OCI-LY1 (cell line): ENCODE results near the gene PTPRT.

Experiments used
- H2AFZ ChIP-seq: fragments of 200-600 bp; sonication (generic), shearing (Covaris generic); 2 replicates; pipeline ENCODE4 v1.6.0; 2014; ENCODE audit warnings: antibody characterized with exemption, mild to moderate bottlenecking, low read length
- H3F3A ChIP-seq: fragments of 200-600 bp; sonication (generic), shearing (Covaris generic); 2 replicates; pipeline ENCODE4 v1.6.0; 2014; ENCODE audit warnings: mild to moderate bottlenecking, antibody characterized with exemption, low read length, moderate library complexity; ENCODE audit not compliant: insufficient read depth
- H3K27ac ChIP-seq: fragments of 200-600 bp; sonication (generic); 2 replicates; pipeline ENCODE4 v1.5.1; 2014; ENCODE audit warnings: low read length, mixed run types, mild to moderate bottlenecking, low read depth; ENCODE audit not compliant: poor library complexity, severe bottlenecking
- H3K27me3 ChIP-seq: fragments of 200-600 bp; sonication (generic); 2 replicates; pipeline ENCODE4 v1.6.0; 2014; ENCODE audit warnings: antibody characterized with exemption, mild to moderate bottlenecking, low read length, moderate library complexity; ENCODE audit not compliant: insufficient read depth
- H3K36me3 ChIP-seq: fragments of 200-600 bp; sonication (generic); 2 replicates; pipeline ENCODE4 v1.6.1; 2014; ENCODE audit warnings: mild to moderate bottlenecking, antibody characterized with exemption, low read length, moderate library complexity, mixed read lengths; ENCODE audit not compliant: insufficient read depth
- H3K4me1 ChIP-seq: fragments of 200-600 bp; sonication (generic); 2 replicates; pipeline ENCODE4 v1.5.1; 2014; ENCODE audit warnings: mild to moderate bottlenecking, low read length, moderate library complexity; ENCODE audit not compliant: insufficient read depth, severe bottlenecking
- H3K4me2 ChIP-seq: fragments of 200-600 bp; sonication (generic), shearing (Covaris generic); 2 replicates; pipeline ENCODE4 v1.6.1; 2014; ENCODE audit warnings: low read length
- H3K4me3 ChIP-seq: fragments of 200-600 bp; sonication (generic); 2 replicates; pipeline ENCODE4 v1.5.1; 2014; ENCODE audit warnings: low read length, low read depth, mild to moderate bottlenecking, mixed read lengths; ENCODE audit not compliant: poor library complexity, severe bottlenecking
- H3K79me2 ChIP-seq: fragments of 200-600 bp; shearing (Covaris generic); 2 replicates; pipeline ENCODE4 v1.6.1; 2016; ENCODE audit warnings: mixed run types, low read length, mixed read lengths; ENCODE audit not compliant: insufficient read depth
- H3K9ac ChIP-seq: fragments of 200-600 bp; sonication (generic), shearing (Covaris generic); 2 replicates; pipeline ENCODE4 v1.6.1; 2014; ENCODE audit warnings: mild to moderate bottlenecking, low read length, mixed read lengths
- H3K9me2 ChIP-seq: fragments of 200-600 bp; sonication (generic), shearing (Covaris generic); 2 replicates; pipeline ENCODE4 v1.6.1; 2014; ENCODE audit warnings: low read depth, mild to moderate bottlenecking, low read length, mixed read lengths
- H3K9me3 ChIP-seq: fragments of 200-600 bp; shearing (Covaris generic); 2 replicates; pipeline ENCODE4 v1.6.1; 2014; ENCODE audit warnings: low read length, mixed read lengths
- H4K20me1 ChIP-seq: fragments of 200-600 bp; sonication (generic), shearing (Covaris generic); 2 replicates; pipeline ENCODE4 v1.6.0; 2016; ENCODE audit warnings: mild to moderate bottlenecking, low read length; ENCODE audit not compliant: insufficient read depth
- EZH2 ChIP-seq: fragments of 200-600 bp; sonication (generic), shearing (Covaris generic); IDR thresholded peaks from 2 replicates; pipeline ENCODE4 v1.8.0; 2017; ENCODE audit warnings: borderline replicate concordance, mixed run types, mild to moderate bottlenecking, antibody characterized with exemption, low read length, moderate library complexity, mixed read lengths
- TF ChIP-seq, protein P1 (sequence below): fragments of 200-600 bp; sonication (generic), shearing (Covaris generic); IDR thresholded peaks from 2 replicates; pipeline ENCODE4 v1.5.1; 2017; ENCODE audit warnings: mild to moderate bottlenecking, antibody characterized with exemption, low read length, moderate library complexity, mixed read lengths

The PTPRT gene

DNA sequence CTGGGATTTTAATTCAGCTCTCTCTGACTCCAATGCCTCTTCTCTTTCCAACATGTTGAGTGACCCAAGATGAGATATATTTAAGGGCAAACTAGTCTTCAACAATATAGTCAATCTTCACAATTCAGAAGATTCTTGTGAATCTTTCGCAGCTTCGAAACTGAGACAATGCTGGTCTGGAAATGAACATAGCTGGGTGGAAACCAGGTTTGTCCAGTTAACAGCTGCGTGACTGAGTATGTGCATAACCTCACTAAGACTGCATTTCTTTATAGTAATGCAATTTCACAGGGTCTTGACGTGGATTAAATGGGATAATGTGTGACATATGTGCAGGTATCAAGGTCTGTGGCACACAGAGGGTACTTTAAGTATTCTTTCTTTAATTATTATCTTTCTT, 18.9 kb downstream of the PTPRT start:
- H3K4me3 ChIP-seq: no peak overlapping the region
- no peak for TF ChIP-seq EZH2
- TF ChIP-seq, protein P1, sequence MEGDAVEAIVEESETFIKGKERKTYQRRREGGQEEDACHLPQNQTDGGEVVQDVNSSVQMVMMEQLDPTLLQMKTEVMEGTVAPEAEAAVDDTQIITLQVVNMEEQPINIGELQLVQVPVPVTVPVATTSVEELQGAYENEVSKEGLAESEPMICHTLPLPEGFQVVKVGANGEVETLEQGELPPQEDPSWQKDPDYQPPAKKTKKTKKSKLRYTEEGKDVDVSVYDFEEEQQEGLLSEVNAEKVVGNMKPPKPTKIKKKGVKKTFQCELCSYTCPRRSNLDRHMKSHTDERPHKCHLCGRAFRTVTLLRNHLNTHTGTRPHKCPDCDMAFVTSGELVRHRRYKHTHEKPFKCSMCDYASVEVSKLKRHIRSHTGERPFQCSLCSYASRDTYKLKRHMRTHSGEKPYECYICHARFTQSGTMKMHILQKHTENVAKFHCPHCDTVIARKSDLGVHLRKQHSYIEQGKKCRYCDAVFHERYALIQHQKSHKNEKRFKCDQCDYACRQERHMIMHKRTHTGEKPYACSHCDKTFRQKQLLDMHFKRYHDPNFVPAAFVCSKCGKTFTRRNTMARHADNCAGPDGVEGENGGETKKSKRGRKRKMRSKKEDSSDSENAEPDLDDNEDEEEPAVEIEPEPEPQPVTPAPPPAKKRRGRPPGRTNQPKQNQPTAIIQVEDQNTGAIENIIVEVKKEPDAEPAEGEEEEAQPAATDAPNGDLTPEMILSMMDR: no peak
- H3K27ac ChIP-seq: no peak overlapping the region
- H2AFZ ChIP-seq: no peak overlapping the region
- no peaks in the 10 kb centered on the region for H3K27me3 ChIP-seq
- no peaks in the 10 kb centered on the region for H4K20me1 ChIP-seq
- H3K4me1 ChIP-seq: no peaks in the 10 kb centered on the region
- no peaks in the 10 kb centered on the region for H3K79me2 ChIP-seq
- H3K36me3 ChIP-seq: no peaks in the 10 kb centered on the region
- no peak overlapping the region for H3K9ac ChIP-seq
- H3K4me2 ChIP-seq: no peak overlapping the region
- H3K9me3 ChIP-seq: no peaks in the 10 kb centered on the region
- no peaks in the 10 kb centered on the region for H3F3A ChIP-seq
- no peaks in the 10 kb centered on the region for H3K9me2 ChIP-seq

DNA sequence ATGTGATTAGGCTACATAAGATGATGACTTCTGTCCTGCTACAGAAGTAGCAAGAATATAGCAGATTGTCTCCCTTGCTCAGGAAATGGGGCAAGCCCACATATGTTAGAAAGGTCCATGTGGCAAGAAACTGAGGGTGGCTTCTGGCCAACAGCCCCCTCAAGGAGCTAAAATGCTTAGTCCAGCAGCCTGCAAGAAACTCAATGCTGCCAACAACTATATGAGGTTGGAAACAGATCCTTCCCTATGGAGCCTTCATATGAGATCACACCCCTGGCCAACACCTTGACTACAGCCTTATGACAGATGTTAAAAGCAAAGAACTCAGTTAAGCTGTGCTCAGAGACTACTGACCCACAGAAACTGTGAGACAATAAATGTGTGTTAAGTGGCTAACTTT, 22.1 kb downstream of the PTPRT start:
- Histone ChIP-seq H3K27me3 (no peaks in the 10 kb centered on the region; the same call in 1 of the 2 replicates), H3K4me3 (no peak overlapping the region), H3K36me3 (no peaks in the 10 kb centered on the region), H3K9me2 (no peaks in the 10 kb centered on the region), H3K4me2 (no peak overlapping the region), H3K79me2 (no peaks in the 10 kb centered on the region), H3K4me1 (no peaks in the 10 kb centered on the region), H2AFZ (no peak overlapping the region), H3K27ac (no peak overlapping the region), H4K20me1 (no peaks in the 10 kb centered on the region), H3K9ac (no peak overlapping the region), H3F3A (no peaks in the 10 kb centered on the region), H3K9me3 (no peaks in the 10 kb centered on the region)
- TF ChIP-seq, protein P1: no peak
- no peak for TF ChIP-seq EZH2

DNA sequence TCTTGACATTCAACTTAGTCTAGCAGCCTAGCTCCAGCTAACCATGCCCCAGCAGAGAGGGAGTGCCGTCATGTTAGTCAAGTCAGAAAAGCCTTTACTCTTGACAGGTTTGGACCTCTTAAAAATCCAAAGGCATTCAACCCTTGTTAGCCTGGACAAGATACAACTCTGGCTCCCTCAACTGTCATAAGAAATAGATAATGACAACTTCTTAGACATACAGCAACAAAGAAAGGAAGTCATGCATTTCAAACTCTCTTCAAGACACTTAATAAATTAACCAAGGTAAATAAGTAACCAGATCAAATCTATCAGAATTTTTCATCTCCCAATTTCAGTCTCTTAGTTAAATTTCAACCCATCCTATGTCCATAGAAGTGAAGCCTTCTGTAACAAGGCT, 22.7 kb downstream of the PTPRT start:
- Histone ChIP-seq H3K4me1 (no peaks in the 10 kb centered on the region), H2AFZ (no peak overlapping the region), H3K9me2 (no peaks in the 10 kb centered on the region)

More for the DNA sequence above, 22.7 kb downstream of the PTPRT start:
- H4K20me1 ChIP-seq: no peaks in the 10 kb centered on the region
- H3K9ac ChIP-seq: no peak overlapping the region
- H3K27me3 ChIP-seq: no peaks in the 10 kb centered on the region; the same call in 1 of the 2 replicates
- no peak overlapping the region for H3K27ac ChIP-seq
- H3K36me3 ChIP-seq: no peaks in the 10 kb centered on the region
- no peaks in the 10 kb centered on the region for H3K9me3 ChIP-seq
- H3K4me2 ChIP-seq: no peak overlapping the region
- no peak for TF ChIP-seq EZH2
- TF ChIP-seq, protein P1: no peak
- no peak overlapping the region for H3K4me3 ChIP-seq
- no peaks in the 10 kb centered on the region for H3F3A ChIP-seq
- no peaks in the 10 kb centered on the region for H3K79me2 ChIP-seq
